Activated T-cell treated with anti-CD3 and anti-CD28 coated beads for 1 hour (primary cell): ENCODE measurements around the gene MNAT1.
"Not testable (repeated sequence)": the region's sequence is repeated elsewhere in the genome, so short reads cannot be mapped to it uniquely, and the experiment has no call there.

Source experiments
- DNase-seq: peaks from one replicate; pipeline ENCODE4 v3.0.0-alpha.2; 2020; ENCODE audit warnings: low read depth

Gene MNAT1

DNA sequence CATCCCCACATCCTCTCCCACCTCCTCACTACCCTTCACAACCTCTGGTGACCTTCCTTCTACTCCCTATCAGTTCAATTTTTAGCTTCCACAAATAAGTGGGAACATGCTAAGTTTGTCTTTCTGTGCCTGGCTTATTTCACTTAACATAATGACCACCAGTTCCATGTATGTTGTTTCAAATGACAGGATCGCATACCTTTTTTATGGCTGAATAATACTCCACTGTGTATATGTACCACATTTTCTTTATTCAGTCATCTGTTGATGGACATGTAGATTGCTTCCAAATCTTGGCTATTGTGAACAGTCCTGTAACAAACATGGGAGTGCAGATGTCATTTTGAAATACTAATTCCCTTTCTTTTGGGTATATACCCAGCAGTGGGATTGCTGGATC, 147.7 kb downstream of the MNAT1 start:
- DNase-seq, result no peak

- DNase-seq, result no peak
These were observed 149.6 kb downstream of the MNAT1 start for GRCh38 chr14:60884134-60884533.

DNA sequence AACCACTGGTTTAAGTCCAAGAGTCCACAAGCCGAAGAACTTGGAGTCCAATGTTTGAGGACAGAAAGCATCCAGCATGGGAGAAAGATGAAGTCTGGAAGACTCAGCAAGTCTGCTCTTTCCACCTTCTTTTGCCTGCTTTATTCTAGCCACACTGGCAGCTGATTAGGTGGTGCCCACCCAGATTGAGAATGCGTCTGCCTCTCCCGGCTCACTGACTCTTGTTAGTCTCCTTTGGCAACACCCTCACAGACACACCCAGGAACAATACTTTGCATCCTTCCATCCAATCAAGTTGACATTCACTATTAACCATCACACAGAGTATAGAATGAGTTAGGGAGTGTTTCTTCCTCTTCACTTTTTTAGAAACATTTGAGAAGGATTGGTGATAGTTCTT, 156.1 kb downstream of the MNAT1 start:
- not testable (repeated sequence) for DNase-seq

- no peak for DNase-seq
These were observed 159.3 kb downstream of the MNAT1 start for GRCh38 chr14:60893911-60894310.

DNA sequence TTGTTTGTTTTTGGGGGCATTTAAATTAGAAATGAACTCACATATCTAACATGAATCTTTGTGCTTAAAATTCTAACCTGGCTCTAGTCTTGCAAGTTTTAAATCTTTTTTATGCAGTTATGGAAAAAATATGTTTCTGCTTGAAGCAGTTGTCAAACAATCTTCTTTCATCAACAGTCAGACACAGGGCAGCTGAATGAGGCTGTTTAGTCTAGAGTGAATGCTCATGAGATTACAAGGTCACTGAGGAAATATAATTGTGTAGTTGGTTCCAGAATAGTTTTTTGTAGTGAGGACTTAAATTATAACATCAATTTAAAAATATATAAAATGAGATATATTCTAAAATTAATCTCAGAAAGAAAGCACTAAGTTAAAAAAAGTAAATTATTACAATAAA, 169.8 kb downstream of the MNAT1 start:
- DNase-seq, result no peak

DNA sequence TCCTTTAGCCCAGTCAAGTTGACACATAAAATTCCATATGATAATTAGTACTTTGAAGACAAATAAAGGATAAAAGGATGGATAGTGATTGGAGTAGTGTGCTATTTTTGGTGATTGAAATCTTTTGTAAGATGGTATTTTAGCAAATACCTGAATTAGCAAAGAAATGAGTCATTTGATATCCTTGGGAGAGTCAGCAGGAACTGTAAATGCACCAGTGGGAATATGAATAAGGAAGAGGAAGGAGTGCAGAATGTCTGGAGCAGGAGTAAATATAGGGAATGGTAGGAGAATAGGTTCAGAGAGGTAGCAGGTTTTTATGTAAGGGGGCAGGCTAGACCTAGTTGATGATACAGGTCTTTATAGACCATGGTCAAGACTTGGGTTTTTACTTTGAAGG, 171.4 kb downstream of the MNAT1 start:
- no peak for DNase-seq

- no peak for DNase-seq
These were observed 181.2 kb downstream of the MNAT1 start for GRCh38 chr14:60915781-60916180.

DNA sequence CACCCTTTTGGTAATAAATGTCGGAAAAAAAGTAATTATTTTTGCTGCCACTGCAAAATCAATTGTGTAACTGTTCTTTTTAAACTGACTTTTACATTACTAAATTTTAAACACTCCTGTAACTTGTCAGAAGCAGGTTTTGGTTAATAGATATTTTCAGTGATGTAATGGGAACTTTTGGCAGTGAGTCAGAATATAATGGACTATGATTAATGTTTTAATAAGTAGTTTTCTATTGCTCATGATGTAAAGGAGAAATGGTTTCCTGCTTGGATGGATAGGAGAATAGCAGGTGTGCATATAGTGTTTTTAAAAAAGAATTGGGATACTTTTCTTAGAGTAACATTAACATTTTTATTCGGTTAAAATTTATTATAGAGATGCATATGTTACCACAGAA, 187.5 kb downstream of the MNAT1 start:
- no peak for DNase-seq

GRCh38 chr14:60925286-60925685, 190.7 kb downstream of the MNAT1 start:
- no peak for DNase-seq

- DNase-seq, result no peak
These were observed 191.4 kb downstream of the MNAT1 start for GRCh38 chr14:60926002-60926401.

- no peak for DNase-seq
These were observed 196.7 kb downstream of the MNAT1 start for GRCh38 chr14:60931218-60931617.

DNA sequence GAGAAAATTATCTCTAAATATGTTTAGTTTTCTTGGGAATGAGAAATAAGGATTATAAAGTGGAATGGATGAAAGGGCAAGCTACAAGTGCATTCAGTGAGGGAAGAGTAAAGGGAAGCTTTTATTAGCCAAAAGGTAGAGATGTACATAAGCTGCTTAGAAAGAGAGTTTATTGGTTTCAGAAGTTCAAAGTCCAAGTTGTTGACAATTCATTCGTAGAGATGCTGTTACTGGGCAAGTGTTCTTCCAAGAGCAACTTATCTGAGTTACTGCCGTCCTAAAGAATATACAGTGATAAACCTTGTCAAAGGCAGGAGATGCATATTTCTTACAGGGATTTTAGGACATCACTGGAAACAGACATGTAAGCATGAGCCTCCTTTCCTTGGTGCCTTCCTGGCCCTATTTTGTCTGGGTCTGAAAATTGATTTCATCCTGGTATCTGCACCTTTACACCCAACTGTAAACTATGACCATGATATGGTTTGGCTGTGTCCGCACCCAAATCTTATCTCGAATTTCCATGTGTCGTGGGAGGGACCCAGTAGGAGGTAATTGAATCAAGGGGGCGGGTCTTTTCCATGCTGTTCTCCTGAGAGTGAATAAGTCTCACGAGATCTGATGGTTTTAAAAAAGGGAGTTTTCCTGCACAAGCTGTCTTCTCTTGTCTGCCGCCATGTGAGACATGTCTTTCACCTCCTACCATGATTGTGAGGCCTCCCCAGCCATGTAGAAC, 199.5 kb downstream of the MNAT1 start:
- no peak for DNase-seq

GRCh38 chr14:60935319-60935718, 200.8 kb downstream of the MNAT1 start:
- no peak for DNase-seq

DNA sequence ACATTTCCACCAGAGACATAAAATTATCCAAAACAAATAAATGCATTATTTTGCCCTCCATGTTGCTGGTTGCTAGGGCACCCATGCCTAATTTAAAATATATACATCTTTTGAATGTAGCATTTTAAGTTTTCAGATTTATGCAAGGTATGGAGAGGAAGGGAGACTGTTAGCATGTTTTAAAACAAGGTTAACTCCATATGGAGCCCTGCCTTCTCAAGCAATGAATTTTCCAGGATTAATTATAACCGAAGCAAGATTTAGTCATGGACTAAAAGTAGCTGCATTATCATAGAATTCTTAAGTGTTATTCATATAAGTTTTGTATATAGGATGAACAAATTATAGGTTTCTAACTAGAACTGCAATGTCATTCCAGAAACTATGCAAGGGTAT, 209.1 kb downstream of the MNAT1 start:
- no peak for DNase-seq

DNA sequence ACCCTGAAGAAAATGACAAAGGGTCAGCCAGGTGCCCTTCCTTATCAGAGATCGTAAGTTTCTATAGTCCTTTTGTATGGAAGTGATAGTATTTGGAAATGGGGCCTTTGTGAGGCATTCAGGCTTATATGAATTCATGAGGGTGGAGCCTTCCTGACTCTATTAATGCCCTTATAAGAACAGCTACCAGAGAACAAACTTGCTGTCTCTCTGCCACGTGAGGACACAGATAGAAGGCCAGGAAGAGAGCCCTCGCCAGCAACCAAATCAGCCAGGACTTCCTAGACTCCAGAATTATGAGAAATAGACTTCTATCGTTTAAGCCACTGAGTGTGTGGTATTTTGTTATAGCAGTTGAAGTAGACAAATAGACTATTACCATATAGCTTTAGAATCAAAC, 209.6 kb downstream of the MNAT1 start:
- DNase-seq, result no peak

GRCh38 chr14:60945984-60946383, 211.4 kb downstream of the MNAT1 start:
- no peak for DNase-seq

DNA sequence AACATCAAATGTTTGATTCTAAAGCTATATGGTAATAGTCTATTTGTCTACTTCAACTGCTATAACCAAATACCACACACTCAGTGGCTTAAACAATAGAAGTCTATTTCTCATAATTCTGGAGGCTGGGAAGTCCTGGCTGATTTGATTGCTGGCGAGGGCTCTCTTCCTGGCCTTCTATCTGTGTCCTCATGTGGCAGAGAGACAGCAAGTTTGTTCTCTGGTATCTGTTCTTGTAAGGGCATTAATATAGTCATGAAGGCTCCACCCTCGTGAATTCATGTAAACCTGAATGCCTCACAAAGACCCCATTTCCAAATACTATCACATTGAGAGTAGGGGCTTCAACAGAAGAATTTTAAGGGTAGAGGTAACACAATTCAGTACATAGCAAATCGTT, 212.2 kb downstream of the MNAT1 start:
- no peak for DNase-seq

DNA sequence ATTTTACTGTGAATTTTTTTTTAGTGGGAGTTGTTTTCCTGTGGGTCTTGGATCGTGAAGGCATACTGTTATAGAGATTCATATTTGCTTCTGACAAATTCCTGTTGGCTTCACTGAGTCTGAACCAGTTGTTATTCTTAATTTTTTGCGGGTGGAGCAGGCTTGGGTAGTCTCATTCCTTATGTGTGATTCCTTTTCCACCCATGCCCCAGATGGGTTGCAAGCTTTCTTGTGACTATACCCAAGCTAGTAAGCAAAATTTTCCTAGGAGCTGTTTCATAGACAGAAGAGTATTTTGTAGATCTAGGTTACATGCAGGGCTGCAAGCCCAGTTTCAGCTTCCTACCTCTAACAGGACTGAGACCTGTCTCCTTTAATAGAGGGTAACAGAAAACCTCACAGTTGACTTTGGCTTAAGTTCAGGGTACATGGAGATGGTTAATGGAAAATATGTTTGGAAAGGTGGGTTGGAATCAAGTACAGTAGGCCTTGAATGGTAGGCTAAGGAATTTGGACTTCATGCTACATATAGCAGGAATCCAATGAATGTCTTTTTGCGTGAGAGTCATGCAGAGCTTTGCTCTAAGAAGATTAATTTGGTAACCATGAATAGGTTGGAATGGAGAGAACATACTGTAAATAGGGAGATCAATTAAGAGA, 217.3 kb downstream of the MNAT1 start:
- no peak for DNase-seq

GRCh38 chr14:60956202-60956601, 221.6 kb downstream of the MNAT1 start:
- DNase-seq, result no peak

GRCh38 chr14:60956632-60957031, 222.1 kb downstream of the MNAT1 start:
- no peak for DNase-seq

DNA sequence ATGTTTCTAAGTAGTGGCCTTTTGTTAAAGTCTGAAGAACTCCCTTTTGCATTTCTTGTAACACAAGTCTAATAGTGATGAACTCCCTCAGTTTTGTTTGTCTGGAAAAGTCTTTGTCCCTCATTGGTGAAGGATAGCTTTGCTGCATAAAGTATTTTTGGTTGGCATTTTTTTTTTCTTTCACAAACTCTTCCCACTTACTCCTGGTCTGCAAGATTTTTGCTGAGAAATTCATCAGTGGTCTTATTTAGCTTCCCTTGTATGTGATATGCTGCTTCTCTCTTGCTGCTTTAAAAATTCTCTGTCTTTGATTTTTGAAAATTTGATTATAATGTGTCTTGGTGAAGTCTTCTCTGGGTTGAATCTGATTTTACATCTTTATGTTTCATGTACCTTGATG, 223.6 kb downstream of the MNAT1 start:
- DNase-seq, result no peak

GRCh38 chr14:60963761-60964160, 229.2 kb downstream of the MNAT1 start:
- DNase-seq, result no peak

- no peak for DNase-seq
These were observed 230.3 kb downstream of the MNAT1 start for GRCh38 chr14:60964904-60965303.

DNA sequence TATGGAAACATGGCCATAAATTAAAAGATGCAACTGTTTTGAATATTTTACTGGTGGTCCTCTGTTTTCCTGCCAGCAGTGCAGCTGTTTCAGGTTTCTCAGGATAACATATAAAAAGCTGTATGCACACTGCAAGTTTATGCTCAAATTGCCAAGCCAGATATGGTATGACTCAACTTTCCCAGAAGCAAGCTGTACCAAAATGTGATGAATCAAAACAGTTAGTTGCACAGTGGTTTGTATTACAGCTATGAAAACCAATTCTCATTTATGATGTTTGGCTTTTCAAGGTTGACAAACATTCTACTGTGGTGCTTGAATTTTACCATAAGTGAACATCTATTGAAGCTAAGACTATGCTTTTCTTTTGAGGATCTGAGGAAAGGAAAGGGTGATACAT, 230.8 kb downstream of the MNAT1 start:
- DNase-seq, result no peak
